ENCODE data around the gene HBE1.
"Not testable (repeated sequence)": the region's sequence is repeated elsewhere in the genome, so short reads cannot be mapped to it uniquely, and the experiment has no call there.

Gene HBE1

GRCh38 chr11:5269715-5270147, at the start of gene HBE1:
Gene HBE1, minus strand, starts transcription at chr11:5269945. Its CDS starts 55 bp downstream, at chr11:5269890.
- no peak for DNase-seq

- DNase-seq, result no peak
Measured at GRCh38 chr11:5317292-5317691, 47.5 kb upstream of the HBE1 start.

GRCh38 chr11:5313326-5314023, 43.7 kb upstream of the HBE1 start:
- DNase-seq, result not testable (repeated sequence)

GRCh38 chr11:5310423-5310822, 40.7 kb upstream of the HBE1 start:
- no peak for DNase-seq

- DNase-seq, result no peak
Measured at GRCh38 chr11:5307256-5308019, 37.7 kb upstream of the HBE1 start.

- DNase-seq, result no peak
Measured at GRCh38 chr11:5304046-5304445, 34.3 kb upstream of the HBE1 start.

- DNase-seq, result no peak
Measured at GRCh38 chr11:5303626-5304025, 33.9 kb upstream of the HBE1 start.

GRCh38 chr11:5301846-5302245, 32.1 kb upstream of the HBE1 start, which contains the start of gene OR51B4:
Gene OR51B4, minus strand, starts transcription at chr11:5301946. Its CDS starts 0 bp downstream, at chr11:5301946.
- DNase-seq, result no peak

GRCh38 chr11:5300251-5300650, 30.5 kb upstream of the HBE1 start:
- no peak for DNase-seq

GRCh38 chr11:5298451-5298850, 28.7 kb upstream of the HBE1 start:
- no peak for DNase-seq

- DNase-seq, result no peak
Measured at GRCh38 chr11:5297721-5298323, 28.1 kb upstream of the HBE1 start.

GRCh38 chr11:5294342-5294995, 24.7 kb upstream of the HBE1 start:
- not testable (repeated sequence) for DNase-seq

- DNase-seq, result no peak
Measured at GRCh38 chr11:5293028-5293427, 23.3 kb upstream of the HBE1 start.

GRCh38 chr11:5291207-5291838, 21.6 kb upstream of the HBE1 start:
- DNase-seq, result no peak

GRCh38 chr11:5290106-5290505, 20.4 kb upstream of the HBE1 start:
- DNase-seq, result no peak

- no peak for DNase-seq
Measured at GRCh38 chr11:5289696-5290095, 20.0 kb upstream of the HBE1 start.

- DNase-seq, result no peak
Measured at GRCh38 chr11:5288906-5289550, 19.3 kb upstream of the HBE1 start.

- no peak for DNase-seq
Measured at GRCh38 chr11:5288108-5288905, 18.6 kb upstream of the HBE1 start.

GRCh38 chr11:5286901-5287300, 17.2 kb upstream of the HBE1 start:
- DNase-seq, result no peak

- DNase-seq, result no peak
Measured at GRCh38 chr11:5286351-5286750, 16.6 kb upstream of the HBE1 start.

GRCh38 chr11:5285703-5286340, 16.1 kb upstream of the HBE1 start:
- DNase-seq, result no peak
